CD4-positive, alpha-beta T cell (primary cell): Measurements from ENCODE around the gene ACCSL. TPM values are rescaled to one million over a fixed set of nuclear protein-coding genes. Genes with fewer than 3 reads are reported as not detected.

Experiments used
- ATAC-seq: fragments of 200-7000 bp; cut with Tn5 transposase; one replicate; pipeline ENCODE4 v1.10.0; 2022; ENCODE audit warnings: mild to moderate bottlenecking; ENCODE audit not compliant: poor library complexity
- CTCF ChIA-PET: fragments of 350-600 bp; sonication (Branson Sonifier 250); formaldehyde crosslinking; loops from one replicate; lab custom pipeline; 2021; ENCODE audit warnings: antibody characterized with exemption, inconsistent platforms; lab: Charles Lee
- POLR2A ChIA-PET: fragments of 350-600 bp; sonication (Branson Sonifier 250); formaldehyde crosslinking; loops from one replicate; lab custom pipeline; 2021; ENCODE audit warnings: antibody characterized with exemption, inconsistent platforms; lab: Charles Lee
- DNase-seq, 14 experiments: peaks; one replicate each; pipeline ENCODE4 v3.0.0-alpha.2; 2013 to 2020; ENCODE audit warnings: mixed read lengths in 2 of 14
- H3K27ac ChIP-seq, 2 donors: one replicate each; pipeline versions ENCODE4 v1.5.1 to v1.7.0; 2013; ENCODE audit warnings: low read length in 2 of 2, low read depth in 1 of 2, mild to moderate bottlenecking in 1 of 2
- H3K27me3 ChIP-seq, 2 experiments: 1 replicate in 1 of 2; 2 replicates in 1 of 2; pipeline versions ENCODE4 v1.6.1 to v1.7.0; 2013; ENCODE audit warnings: low read length in 2 of 2, control low read depth in 1 of 2, mild to moderate bottlenecking in 1 of 2, moderate library complexity in 1 of 2; ENCODE audit not compliant: insufficient read depth in 2 of 2, control insufficient read depth in 1 of 2
- H3K36me3 ChIP-seq: one replicate; pipeline ENCODE4 v1.6.1; 2013; ENCODE audit warnings: low read length, control low read depth; ENCODE audit not compliant: insufficient read depth
- H3K4me1 ChIP-seq: one replicate; pipeline ENCODE4 v1.6.1; 2013; ENCODE audit warnings: low read length, control low read depth; ENCODE audit not compliant: insufficient read depth
- H3K4me3 ChIP-seq: one replicate; pipeline ENCODE4 v1.5.1; 2013; ENCODE audit warnings: mild to moderate bottlenecking, low read length, moderate library complexity
- H3K9me3 ChIP-seq, 2 experiments: 1 replicate in 1 of 2; 2 replicates in 1 of 2; pipeline versions ENCODE4 v1.6.1 to v1.7.0; 2013; ENCODE audit warnings: low read length in 2 of 2, mild to moderate bottlenecking in 2 of 2, control low read depth in 1 of 2, moderate library complexity in 1 of 2; ENCODE audit not compliant: control insufficient read depth in 1 of 2, insufficient read depth in 1 of 2
- H3K27ac Mint-ChIP-seq: one replicate; pipeline ENCODE4 v1.8.0; 2020; ENCODE audit warnings: mixed read lengths
- H3K27me3 Mint-ChIP-seq: one replicate; pipeline ENCODE4 v1.8.0; 2021; ENCODE audit warnings: mixed read lengths
- H3K36me3 Mint-ChIP-seq: one replicate; pipeline ENCODE4 v1.8.0; 2021; ENCODE audit warnings: low read depth, mixed read lengths
- H3K4me1 Mint-ChIP-seq: one replicate; pipeline ENCODE4 v1.8.0; 2021; ENCODE audit warnings: low read depth, mixed read lengths
- H3K4me3 Mint-ChIP-seq: one replicate; pipeline ENCODE4 v1.8.0; 2020; ENCODE audit warnings: mild to moderate bottlenecking, mixed read lengths
- H3K9me3 Mint-ChIP-seq: one replicate; pipeline ENCODE4 v1.8.0; 2020; ENCODE audit warnings: mixed read lengths
- CTCF ChIP-seq: fragments of 200-600 bp; IDR thresholded peaks from one replicate; pipeline ENCODE4 v1.8.0; 2022; ENCODE audit warnings: antibody characterized with exemption, mild to moderate bottlenecking
- intact Hi-C, 2 experiments: fragments of 100-400 bp; cut with DNase I in 1 of 2; cut with micrococcal nuclease in 1 of 2; formaldehyde crosslinking; loops; one replicate each; pipeline versions ENCODE4 v1.15.1 to v1.9.0; 2023 to 2025; cut with DNase I, micrococcal nuclease
- total RNA-seq, 174 experiments: library from RNA in 2 of 174; stranded (reverse) in 2 of 174; gene quantifications; one replicate each; pipeline ENCODE4 v1.2.3 and lab custom pipeline; 2021 to 2026

The ACCSL gene
- total RNA-seq, 2 experiments from 2014 or later: not detected

GRCh38 chr11:44002191-44003093 is 45.3 kb upstream of the ACCSL start:
- Mint-ChIP-seq H3K9me3 (no peaks in the 10 kb centered on the region), H3K4me1 (no peaks in the 10 kb centered on the region), H3K36me3 (no peaks in the 10 kb centered on the region), H3K4me3 (no peak overlapping the region), H3K27me3 (peaks cover 5% of the 10 kb centered on the region), H3K27ac (no peak overlapping the region)
- no peak for ATAC-seq
- Histone ChIP-seq H3K27me3 (no peaks in the 10 kb centered on the region), H3K9me3 (no peaks in the 10 kb centered on the region), H3K36me3 (no peaks in the 10 kb centered on the region), H3K27ac (no peak overlapping the region), H3K4me3 (no peak overlapping the region), H3K4me1 (no peaks in the 10 kb centered on the region)
- POLR2A ChIA-PET: no interaction called here
- no peak for TF ChIP-seq CTCF
- intact Hi-C loops: no loop called here
- DNase-seq: no peak
- CTCF ChIA-PET: interaction anchor here (1.0 kb wide), 1 partner anchor 24 kb away, joined by 4 read pairs; no protein-coding TSS in a partner anchor

- intact Hi-C loops: no loop called here
- Histone ChIP-seq H3K4me1 (no peaks in the 10 kb centered on the region), H3K36me3 (no peaks in the 10 kb centered on the region), H3K4me3 (no peak overlapping the region), H3K9me3 (no peaks in the 10 kb centered on the region), H3K27me3 (no peaks in the 10 kb centered on the region), H3K27ac (no peak overlapping the region)
- no peaks in the 10 kb centered on the region for H3K36me3 Mint-ChIP-seq
- H3K27ac Mint-ChIP-seq: no peak overlapping the region
- TF ChIP-seq CTCF: no peak
- no peak overlapping the region for H3K4me3 Mint-ChIP-seq
- no peaks in the 10 kb centered on the region for H3K9me3 Mint-ChIP-seq
- H3K4me1 Mint-ChIP-seq: no peaks in the 10 kb centered on the region
- CTCF ChIA-PET: no interaction called here
- peaks cover 5% of the 10 kb centered on the region for H3K27me3 Mint-ChIP-seq
- DNase-seq: no peak
- POLR2A ChIA-PET: no interaction called here
- ATAC-seq: no peak
Observed at GRCh38 chr11:44003736-44004451, 43.9 kb upstream of the ACCSL start.

- ChIA-PET POLR2A (no interaction called here), CTCF (no interaction called here)
- no peaks in the 10 kb centered on the region for H3K9me3 ChIP-seq
- Mint-ChIP-seq H3K36me3 (no peaks in the 10 kb centered on the region), H3K4me1 (no peaks in the 10 kb centered on the region), H3K9me3 (no peaks in the 10 kb centered on the region), H3K4me3 (no peak overlapping the region), H3K27ac (no peak overlapping the region), H3K27me3 (peaks cover 5% of the 10 kb centered on the region)
- H3K4me1 ChIP-seq: no peaks in the 10 kb centered on the region
- ATAC-seq (no peak), DNase-seq (no peak)
- H3K36me3 ChIP-seq: no peaks in the 10 kb centered on the region
- TF ChIP-seq CTCF: no peak
- no peak overlapping the region for H3K27ac ChIP-seq
- no peaks in the 10 kb centered on the region for H3K27me3 ChIP-seq
- no peak overlapping the region for H3K4me3 ChIP-seq
- intact Hi-C loops: no loop called here
Observed at GRCh38 chr11:44004452-44005062, 43.2 kb upstream of the ACCSL start.
